GM23248 (cell line): ENCODE measurements around the gene CEACAM1.

Source experiments
- EZH2 ChIP-seq: fragments of 200-600 bp; sonication (generic); IDR thresholded peaks from 2 replicates; pipeline ENCODE4 v1.6.1; 2018; ENCODE audit warnings: antibody characterized with exemption, mild to moderate bottlenecking; ENCODE audit not compliant: insufficient read depth, poor library complexity, severe bottlenecking
- EZH2phosphoT487 ChIP-seq: fragments of 200-600 bp; sonication (generic); IDR thresholded peaks from 2 replicates; pipeline ENCODE4 v1.6.1; 2018; ENCODE audit warnings: antibody characterized with exemption, moderate library complexity, mild to moderate bottlenecking, low read depth; ENCODE audit not compliant: insufficient read depth

DNA sequence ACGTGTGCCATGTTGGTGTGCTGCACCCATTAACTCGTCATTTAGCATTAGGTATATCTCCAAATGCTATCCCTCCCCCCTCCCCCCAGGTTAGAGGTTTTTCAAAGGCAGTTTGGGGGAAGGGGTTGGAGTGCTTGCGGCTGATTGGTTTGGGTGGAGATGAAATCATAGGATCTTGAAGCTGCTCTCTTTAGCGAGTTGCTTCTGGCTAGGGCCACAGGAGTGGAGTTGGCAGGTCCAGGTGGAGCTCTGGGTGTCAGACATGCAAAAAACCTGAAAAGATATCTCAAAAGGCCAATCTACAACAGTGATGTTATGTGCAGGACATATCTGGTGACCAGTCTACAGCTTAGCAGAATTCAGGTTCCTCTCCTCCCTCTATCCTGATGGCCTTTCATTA is 52.9 kb downstream of the CEACAM1 start:
- no peak for TF ChIP-seq EZH2
- no peak for TF ChIP-seq EZH2phosphoT487
